Stimulated activated CD8-positive, alpha-beta memory T cell treated with anti-CD3 and anti-CD28 coated beads, Interleukin-12 subunit alpha, Interleukin-12 subunit beta, amount 100 ng/mL, for 4 hours (primary cell): ENCODE results near the gene PDE4DIP.
"Not testable (repeated sequence)": the region's sequence is repeated elsewhere in the genome, so short reads cannot be mapped to it uniquely, and the experiment has no call there.

Experiments
- DNase-seq: peaks from one replicate; pipeline ENCODE4 v3.0.0-alpha.2; 2020; ENCODE audit warnings: low read depth

The PDE4DIP gene

DNA sequence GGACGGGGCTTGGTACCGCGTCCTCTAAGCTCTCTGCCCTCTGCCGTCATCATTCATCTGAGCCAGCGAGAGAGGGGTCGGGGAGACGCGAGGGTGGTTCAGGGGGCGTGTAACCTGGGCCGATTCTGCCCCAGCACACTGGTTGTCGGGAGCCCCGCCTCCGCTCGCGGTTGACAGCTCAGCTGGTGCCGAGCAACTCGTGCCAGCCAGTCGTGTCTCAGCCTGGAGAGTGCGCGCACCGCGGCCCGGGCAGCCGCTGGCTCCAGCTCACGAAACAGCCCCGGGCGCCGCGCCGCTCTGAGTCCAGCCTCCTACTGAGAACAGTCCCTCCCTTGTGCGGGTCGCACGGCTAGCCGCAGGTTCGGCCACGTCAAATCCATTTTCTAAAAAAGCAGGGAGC, at the start of gene PDE4DIP:
Gene PDE4DIP (plus strand): TSS at position 209 of the 400 bp plus-strand sequence. CDS start 347 bp downstream, outside the sequence.
- peak; percentile 62 for DNase-seq

DNA sequence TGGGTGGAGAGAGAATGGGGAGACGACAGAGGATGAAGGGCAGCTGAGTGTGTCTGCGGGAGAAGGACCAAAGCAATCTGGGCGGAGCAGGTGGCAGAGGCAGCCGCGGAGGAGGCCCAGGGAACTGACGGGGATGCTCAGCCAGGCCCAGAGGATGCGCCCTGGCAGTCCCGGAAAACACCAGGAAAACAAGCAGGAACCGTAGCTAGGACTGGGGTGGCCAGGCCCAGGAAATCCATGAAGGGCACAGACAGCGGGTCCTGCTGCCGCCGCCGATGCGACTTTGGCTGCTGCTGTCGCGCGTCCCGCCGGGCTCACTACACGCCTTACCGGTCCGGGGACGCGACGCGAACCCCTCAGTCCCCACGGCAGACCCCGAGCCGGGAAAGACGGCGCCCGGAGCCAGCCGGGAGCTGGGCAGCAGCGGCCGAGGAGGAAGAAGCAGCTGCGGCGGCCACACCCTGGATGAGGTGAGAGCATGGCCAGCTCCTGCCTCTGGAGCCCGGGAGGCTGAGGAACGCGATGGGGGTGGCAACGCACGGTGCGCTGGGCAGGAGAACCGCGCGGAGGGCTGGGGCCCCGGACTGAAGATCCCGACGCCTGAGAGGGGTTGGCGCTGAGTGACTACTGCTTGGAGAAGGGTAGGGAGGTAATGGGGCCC, 35.8 kb upstream of the PDE4DIP start:
- not testable (repeated sequence) for DNase-seq

DNA sequence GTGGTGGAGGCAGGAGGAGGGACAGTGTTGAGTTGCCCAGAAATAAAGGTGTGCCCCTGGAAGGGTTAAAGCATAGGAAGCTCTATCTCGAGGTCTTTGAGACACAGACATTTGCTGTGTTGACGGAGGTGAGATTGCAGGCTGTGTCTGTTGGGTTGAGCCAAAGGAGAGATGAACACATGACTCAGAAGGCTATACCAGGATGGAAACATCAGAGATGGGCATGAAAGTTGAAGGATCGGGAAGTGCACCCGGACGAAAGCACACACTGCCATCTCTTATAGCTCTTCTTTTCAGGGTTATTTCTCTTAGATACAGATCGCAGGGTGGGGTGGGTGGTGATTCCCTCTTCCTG, 35.3 kb upstream of the PDE4DIP start:
- DNase-seq, result not testable (repeated sequence)

DNA sequence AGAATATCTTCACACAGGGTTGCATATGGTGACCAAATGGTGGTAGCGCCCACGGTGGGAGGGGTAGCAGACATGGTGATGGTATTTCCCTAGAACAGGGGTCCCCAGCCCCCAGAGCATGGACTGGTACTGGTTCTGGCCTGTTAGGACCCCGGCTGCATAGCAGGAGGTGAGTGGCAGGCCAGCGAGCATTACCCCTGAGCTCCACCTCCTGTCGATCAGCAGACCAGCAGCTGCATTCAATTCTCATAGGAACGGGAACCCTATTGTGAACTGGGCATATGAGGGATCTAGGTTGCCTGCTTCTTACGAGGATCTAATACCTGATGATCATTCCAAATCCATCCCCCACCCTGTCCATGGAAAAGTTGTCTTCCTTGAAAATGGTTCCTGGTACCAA, 22.0 kb upstream of the PDE4DIP start:
- DNase-seq, result not testable (repeated sequence)

DNA sequence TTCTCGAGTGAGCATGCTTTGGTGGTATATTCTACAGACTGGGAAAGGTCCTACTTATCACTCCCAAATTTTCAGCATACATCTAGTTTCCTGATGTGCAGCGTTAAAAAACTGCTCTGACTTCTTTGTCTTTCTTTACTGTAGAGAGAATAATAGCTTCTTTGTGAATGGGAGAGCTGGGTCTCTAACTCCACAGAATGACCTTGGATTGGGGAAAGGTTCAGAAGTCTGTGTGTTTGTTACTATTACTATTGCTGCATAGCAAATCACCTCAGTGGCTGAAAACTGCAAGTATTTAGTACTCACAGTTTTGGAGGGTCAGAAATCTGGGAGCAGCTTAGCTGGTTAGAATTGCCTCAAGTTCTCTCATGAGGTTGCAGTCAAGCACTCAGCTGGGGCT, 20.4 kb upstream of the PDE4DIP start:
- not testable (repeated sequence) for DNase-seq

DNA sequence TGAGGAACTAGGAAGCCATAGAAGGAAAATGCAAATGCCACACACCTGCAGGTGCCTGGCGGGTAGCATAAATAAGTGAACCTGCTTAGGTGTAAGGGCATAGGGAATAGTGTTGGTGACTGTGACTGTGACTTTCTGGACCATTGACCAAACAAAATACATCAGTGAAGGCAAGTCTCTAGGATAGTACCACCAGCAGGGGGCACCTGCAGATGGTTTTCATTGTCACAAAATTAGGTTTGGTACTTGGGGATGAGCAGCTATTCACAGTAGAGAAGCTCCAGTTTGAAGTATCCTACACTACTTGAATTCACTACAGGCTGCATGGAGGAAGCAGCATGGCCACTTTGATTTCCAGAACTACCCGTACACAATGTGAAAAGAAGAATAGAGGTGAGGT, 19.2 kb upstream of the PDE4DIP start:
- not testable (repeated sequence) for DNase-seq

DNA sequence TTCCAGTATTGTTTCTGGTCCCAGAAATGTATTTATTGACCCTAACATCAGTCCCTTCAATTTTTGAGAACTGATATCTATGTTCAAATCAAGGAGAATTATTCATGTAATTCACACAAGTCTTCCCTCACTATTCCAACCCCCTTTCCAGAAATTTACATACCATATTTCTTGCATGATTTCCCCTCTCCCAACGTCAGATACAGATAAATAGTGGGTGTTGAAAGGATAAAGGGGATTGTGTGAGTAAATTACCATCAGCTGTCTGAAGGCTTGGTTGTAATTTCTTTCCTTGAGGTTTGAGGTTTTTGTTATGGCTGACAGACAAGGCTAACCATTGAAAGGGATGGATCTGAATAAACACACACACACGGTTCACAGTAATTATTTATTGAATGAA, 15.7 kb upstream of the PDE4DIP start:
- not testable (repeated sequence) for DNase-seq

DNA sequence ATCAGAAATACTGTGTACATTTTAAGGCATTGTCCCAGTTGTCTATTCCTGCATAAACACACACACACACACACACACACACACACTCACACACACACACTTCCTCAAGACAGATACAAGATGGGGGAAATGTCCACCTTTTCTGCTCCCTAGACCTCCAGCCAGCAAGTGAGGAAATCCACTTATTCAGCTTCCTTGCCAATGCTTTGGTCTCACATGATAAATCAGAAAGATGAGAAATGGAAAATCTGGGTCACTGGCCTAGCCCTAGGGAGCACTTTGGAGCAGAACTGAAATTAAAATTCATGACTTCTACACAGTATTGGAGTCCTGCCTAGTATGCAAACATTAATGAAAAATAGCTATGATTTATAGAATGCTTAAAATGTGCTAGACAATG, 15.3 kb upstream of the PDE4DIP start:
- not testable (repeated sequence) for DNase-seq

DNA sequence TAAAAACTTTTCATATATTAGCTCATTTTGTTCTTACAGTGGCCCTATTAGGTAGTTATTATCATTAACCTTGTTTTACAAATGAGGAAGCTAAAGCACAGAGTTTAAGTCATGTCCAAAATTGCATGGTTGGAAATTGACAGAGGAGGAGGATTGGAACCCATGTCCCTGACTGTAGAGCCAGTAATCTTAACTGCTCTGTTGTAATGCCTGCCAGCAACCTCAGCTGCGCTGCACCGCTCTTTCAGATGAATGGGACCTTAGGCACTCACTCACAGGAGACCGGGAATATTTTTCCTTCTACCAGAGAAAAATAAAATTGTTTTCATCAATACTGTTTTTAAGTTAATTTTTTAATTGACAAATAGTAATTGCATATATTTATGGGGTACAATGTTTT, 14.9 kb upstream of the PDE4DIP start:
- DNase-seq, result not testable (repeated sequence)

DNA sequence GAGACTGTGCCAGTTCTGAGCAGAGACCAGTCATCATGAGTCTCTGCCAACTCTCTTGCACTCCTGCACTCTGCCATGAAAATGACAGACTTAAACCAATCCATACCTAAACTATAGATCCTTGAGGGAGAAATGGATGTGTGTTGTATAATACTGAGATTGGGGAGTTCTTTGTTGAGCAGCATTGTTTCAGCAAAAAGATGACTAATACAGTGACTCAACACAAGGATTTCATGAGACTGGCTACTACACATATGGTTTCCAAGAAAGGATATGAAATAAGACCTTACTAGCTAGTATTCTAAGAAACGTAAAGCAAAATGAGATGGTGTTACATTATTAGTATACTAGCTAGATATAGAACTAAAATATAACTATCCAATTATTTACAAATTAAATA, 3.0 kb upstream of the PDE4DIP start:
- DNase-seq, result not testable (repeated sequence)

DNA sequence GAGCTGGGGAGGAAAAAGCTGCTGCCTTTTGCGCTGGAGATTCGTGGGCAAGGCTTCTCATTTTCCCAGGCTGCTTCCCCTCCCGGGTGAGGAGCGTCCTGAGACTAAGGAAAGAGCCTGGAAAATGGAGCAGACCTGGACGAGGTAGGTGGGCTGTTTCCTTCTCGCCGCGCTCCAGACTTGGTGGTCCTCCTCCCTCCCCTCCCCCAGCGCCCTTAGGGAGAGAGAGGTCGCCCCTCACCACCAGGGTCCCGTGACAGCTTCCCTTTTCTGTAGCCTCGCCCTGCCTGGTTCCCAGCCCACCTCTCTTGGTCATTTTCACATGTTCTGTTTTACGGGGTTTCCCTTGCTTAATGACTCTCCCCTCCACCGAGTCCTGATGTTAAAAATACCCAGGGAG, 423 bp downstream of the PDE4DIP start:
- DNase-seq, result not testable (repeated sequence)

DNA sequence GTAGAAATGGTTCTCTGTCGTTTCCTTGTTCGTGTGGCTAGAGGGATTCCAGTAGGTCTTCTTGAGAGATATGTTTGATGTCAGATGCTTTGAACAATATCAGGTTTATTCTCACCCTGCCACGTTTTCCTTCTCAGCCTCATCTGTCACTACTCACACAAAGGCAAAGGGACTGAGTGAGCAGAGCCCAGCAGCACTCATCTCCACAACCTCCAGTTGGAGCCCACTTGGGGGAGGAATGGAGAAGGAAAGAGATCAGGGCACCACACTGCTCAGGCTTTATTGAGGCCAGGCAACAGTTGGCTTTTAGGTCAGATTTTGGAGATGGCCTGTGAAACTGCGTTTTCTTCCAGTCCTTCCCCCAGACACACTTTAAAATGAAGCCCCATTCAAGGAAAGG, 840 bp downstream of the PDE4DIP start:
- DNase-seq, result not testable (repeated sequence)

DNA sequence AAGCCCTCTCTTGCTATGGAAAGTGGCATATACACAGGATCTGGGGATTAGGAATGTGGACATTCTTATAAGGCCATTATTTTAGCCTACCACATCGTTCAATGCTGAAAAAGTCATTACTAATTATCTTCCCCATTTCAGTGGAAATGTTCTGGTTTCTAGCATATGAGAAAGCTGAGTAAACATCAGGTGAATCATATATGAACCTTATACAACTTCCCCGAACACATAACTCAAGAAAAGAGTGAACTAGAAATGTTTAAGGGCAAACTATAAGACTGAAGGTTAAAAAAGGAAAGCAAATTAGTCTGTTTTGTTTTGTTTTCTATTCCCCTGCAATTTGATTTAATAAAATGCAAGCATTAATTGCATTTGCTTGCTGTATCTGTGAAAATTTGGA, 6.1 kb downstream of the PDE4DIP start:
- DNase-seq, result not testable (repeated sequence)

DNA sequence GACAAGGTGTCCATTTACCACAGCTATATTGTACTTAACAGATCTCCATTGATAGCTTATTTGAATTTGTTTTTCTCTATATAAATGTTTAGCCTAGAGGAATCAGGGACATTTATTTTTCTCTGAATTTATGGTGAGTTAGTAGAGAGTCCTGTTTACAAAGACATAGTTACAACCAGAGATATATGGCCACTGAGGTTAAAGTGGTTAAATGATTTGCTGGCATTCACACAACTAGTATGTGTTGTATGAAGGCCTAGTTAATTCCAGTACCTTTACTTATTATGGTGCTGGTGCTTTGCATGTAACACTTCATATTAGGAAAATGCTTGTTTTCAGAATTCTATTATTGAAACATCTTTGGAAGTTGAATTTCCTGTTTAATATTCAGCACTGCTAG, 6.6 kb downstream of the PDE4DIP start:
- not testable (repeated sequence) for DNase-seq

DNA sequence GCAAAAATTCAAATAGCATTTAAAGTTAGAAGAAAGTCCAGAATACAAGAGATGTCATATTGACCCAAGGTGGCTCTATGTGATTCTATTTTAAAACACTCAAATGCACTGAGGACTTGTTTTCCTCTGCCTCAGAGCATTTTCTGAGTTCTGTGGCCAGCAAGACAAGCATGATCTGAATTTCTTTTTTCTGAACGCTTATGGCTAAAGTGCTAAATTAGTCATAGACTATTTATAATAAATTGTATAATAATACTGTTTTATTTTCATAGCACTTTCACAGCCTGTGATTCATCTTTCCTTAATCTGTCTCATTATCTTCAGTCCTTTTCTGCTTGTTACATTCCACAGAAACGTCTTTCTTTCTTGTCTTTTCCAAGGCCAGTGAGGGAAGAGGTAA, 7.5 kb downstream of the PDE4DIP start:
- DNase-seq, result not testable (repeated sequence)

DNA sequence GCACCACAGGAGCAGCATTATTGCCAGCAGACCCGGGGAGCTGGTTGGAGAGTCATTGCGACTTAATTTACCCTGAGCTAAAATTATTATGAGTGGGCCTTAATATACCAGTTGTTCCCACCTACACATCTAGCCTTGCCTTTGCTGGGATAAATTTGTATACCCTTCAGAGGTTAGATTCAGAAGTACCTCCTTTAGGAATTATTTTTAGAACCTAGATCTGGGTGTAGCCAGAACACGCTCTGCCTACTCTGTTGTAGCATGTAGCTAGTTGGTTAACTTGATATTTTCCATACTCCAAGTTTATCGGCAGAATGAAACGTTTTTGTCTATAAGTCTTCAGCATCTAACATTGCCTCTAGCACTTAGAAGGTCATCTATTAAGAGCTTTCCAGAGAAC, 9.1 kb downstream of the PDE4DIP start:
- DNase-seq, result not testable (repeated sequence)

DNA sequence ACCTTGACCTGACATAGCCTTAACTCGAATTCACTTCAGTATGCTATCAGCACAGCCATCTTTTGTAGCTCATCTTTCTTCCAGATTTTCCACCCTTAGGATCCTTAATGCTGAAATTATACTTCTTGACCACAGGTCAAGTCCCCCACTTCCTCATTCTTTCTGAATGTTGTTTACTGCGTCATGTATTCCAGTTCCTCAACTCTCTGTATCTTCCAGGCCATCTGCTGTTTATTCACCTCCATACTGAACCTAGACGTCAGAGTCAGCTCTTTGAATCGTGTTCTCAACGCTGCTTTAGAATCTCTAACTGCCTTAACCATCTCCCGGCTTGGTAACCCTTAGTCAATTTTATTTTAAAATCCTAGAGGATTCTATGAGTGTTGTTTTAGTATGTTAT, 9.8 kb downstream of the PDE4DIP start:
- not testable (repeated sequence) for DNase-seq

DNA sequence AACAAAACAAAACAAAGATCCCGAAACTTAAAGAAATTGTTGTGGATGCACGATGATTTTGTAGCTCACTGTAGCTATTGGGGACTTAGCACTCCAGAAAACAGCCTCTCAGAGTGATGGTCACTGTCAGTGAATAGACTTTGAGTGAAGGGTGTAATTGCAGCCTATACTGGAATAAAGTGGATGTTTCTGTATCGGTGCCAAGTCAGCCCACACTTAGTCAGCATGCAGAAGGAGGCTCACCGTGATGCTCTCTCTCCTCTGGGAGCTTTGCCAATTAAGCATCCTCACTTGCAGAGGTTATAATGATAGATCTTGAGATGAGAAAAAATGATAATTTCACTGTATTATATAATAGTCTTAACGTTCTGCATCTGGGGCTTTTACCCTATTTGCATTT, 11.1 kb downstream of the PDE4DIP start:
- DNase-seq, result not testable (repeated sequence)

DNA sequence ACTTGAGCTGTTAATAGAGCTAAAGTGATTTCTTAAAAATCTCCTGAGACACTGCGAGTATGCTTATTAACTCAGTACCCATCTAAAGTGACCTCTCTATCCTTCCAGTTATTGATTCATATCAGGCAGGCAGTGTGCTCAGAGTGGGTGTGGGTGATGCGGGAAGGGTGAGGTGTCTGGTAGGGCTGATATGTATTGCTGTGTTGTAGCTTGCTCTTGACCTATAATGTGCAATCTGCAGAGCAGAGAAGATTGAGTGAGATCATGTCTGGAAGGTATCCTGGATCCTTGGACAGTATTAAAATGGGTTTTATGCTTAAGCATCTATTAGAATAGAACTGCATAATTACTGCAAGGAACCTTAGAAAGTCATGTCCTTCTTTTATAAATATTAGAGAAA, 15.8 kb downstream of the PDE4DIP start:
- DNase-seq, result not testable (repeated sequence)

DNA sequence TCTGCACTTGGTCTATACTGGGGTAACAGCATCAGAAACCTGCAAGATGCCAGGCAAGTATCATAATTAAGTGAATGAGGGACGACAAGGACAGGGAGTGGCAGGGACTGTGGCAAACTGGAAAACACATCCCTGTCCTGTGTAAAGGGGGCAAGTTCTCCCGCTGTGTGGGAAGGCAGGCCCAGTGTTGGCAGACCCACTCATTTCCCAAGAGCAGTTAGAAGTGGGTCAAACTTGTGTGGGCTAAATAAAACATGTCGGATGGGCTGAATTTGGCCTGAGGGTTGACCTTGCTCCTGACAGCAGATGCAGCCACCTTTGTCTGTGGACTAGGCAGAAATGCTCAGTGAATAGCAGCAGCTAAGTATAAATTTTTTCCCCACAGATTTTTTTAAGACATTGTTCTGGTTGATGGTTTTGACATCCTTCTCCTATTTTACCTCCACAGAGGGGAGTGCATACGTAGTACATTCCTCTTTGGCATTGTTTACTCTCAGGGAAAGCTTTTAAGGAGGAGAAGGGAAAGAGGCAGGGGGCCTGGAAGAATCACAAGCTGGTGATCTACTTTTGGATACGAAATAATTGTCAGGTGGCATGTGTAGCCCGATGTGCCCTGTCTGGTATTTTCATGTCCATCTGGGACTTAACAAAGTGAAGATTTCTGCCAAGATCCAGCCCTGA, 16.5 kb downstream of the PDE4DIP start:
- not testable (repeated sequence) for DNase-seq

DNA sequence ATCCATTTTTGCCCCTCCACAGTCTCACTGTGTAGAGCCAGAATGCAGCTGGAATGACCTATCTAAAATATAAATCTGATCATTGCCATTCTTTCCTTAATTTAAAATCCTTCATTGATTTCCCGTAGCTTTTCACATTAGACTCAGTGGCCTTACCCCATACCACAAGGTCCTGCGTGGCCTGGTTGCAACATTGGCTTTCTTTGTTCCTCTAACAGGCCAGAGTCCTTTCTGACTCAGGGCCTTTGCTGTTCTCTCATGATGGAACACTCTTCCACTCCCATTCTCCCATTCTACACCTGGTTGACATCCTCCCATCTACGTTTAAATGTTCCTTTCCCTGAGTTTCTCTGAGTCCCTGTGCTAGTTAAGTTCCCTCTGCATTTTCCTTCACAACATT, 18.4 kb downstream of the PDE4DIP start:
- not testable (repeated sequence) for DNase-seq

DNA sequence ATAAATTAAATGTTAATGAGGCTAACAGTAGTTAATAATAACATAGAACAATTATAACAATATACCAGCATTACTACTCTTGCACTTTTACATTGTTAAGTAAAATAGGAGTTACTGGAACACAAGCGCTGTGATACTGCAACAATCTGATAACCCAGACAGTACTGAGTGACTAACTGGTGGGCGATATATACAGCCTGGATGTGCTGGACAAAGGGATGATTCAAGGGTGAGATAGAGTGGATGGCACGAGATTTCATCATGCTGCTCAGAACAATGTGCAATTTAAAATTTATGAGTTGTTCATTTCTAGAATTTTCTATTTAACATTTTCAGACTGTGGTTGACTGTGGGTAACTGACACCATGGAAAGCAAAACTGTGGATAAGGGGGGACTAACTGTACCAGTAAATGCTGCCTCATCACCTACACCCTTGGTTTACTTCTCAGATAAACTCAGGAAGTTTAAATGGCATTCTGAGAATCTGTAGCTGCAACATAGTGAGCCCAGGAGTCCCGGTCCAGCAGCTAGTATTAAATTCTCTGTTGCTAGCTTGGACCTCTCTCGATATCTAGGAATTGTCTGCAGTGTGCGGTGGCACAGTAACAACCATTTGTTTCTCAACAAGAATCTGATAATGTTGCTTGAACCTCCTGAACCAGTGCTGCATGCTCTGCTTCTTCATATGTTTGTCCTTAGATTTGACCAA, 24.9 kb downstream of the PDE4DIP start:
- not testable (repeated sequence) for DNase-seq

DNA sequence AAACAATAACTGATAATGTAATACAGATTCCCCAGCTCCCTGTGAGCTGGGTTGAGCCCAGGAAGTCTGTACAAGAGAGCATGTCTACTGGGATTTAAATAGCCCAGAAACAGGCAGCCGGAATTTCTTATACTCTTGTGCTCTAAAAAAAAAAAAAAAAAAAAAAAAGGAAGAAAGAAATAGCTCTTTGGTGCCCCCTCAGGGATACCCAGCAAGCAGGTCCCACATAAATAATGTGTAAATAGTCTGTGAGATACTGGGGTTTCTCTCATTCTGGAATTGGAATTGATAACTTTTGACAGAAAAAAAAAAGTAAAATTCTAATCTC, 25.4 kb downstream of the PDE4DIP start:
- DNase-seq, result not testable (repeated sequence)
